Stimulated activated CD4-positive, alpha-beta T cell treated with anti-CD3 and anti-CD28 coated beads, Interleukin-12 subunit alpha, Interleukin-12 subunit beta, amount 100 ng/mL, for 4 hours (primary cell): ENCODE results near the gene COPE.
A peak's percentile ranks its signal among the peaks of the same experiment; 100 is the strongest.
"Not testable (repeated sequence)": the region's sequence is repeated elsewhere in the genome, so short reads cannot be mapped to it uniquely, and the experiment has no call there.

Source experiments
- DNase-seq: peaks from one replicate; pipeline ENCODE4 v3.0.0-alpha.2; 2020

COPE gene

GRCh38 chr19:18940769-18941627, 21.8 kb upstream of the COPE start, which contains the start of gene HOMER3:
HOMER3 (minus strand) TSS chr19:18941217; CDS start chr19:18938982, 2,235 bp downstream.
- DNase-seq = peak; percentile 83

DNA sequence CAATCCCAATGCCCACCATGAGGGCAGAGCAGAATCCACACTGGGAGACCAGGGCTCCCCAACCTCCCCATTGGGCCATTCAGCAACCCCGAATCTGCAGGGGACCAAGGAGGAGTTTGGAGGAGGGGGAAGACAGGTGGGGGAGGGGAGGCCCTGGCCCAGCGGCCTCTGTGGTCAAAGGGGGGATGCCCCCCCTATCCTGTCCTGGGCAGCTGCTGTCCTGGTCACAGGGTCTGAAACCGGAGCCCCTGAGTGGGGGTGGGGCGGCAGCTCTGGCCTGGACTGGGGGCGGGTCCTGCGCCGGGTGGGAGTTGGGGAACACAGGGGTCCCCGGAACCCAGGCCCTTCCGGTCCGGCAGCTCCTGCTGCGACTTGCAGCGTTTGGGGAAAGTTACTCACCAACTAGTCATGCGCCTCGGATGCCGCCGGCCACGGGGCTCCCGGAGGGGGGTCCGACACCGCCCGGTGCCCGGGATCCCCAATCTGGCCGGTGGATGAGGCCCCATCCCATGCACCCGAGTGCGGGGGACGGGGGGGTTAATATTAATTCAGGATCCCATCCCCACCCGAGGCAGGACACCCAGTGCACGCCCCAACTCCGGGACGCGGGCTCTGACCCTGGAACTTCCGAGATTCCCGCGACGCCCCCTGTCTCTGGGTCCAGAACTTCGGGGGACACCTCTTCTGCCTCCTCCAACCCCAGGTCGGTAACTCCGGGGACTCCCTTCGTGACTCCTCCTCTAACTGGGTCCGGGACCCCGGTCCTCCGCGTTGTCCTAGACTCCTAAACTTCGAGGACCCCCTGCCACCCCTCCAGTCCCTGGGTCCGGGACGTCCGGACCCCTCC, 21.0 kb upstream of the COPE start:
- no peak for DNase-seq

DNA sequence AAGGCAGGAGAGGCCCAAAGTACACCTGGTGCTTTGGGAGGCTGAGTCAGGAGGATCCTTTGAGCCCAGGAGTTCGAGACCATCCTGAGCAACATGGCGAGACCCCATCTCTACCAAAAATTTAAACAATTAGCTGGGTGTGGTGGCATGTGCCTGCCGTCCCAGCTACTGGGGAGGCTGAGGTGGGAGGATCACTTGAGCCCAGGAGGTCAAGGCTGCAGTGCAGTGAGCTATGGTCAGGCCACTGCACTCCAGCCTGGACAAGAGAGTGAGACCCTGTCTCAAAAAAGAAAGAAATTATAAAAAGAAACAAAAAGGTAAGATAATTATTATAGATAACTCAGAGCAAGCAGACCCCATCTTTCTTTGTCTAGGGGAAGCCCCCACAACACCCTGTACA, 20.0 kb upstream of the COPE start:
- DNase-seq = no peak

DNA sequence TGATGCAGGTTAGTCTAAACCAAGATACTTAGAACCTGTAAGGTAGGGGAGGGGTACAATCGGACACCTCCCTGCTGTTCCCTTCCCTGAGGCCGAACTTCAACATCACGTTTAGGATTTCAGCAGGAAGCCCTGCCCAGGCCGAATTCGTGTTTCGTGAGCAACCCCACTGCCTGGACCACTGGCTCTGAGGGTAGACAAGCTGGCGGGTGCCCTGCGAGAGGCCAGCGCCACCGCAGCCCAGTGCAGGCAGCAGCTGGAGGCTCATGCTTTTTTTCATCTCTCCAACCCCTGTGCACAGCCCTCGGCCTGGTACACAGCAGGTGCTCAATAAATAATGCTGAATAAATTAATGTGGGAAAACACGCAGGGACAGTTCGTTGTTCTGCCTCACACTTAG, 14.1 kb upstream of the COPE start:
- DNase-seq = no peak

DNA sequence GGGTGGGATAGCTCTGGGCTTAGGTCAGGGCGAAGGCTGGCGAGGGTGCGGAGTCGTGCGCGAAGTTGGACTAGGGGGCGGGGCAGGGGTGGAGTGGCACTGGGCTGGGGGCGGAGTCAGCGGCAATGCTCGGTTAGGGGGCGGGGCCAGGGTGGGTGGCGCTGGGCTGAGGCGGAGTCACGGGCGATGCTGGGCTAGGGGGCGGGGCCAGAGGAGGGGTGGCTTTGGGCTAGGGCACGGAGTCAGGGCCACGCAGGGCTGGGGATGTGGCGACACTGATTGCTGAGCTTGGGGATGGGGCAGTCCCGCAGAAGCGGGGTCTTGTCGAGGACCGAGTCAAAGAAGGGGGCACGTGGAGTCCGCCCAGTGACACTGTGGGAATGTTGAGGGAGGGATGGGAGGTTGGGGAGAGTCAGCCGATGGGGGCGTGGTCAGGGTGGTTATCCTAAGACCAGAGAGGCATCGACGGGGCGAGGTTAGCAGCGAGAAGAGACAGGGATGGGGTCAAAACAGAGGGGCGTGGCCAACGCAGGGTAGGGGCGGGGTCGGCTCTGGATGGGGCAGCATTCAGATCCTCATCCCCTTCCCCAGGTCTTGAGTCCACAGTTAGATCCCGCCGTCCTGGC, 13.1 kb upstream of the COPE start:
- peak; percentile 85 for DNase-seq

DNA sequence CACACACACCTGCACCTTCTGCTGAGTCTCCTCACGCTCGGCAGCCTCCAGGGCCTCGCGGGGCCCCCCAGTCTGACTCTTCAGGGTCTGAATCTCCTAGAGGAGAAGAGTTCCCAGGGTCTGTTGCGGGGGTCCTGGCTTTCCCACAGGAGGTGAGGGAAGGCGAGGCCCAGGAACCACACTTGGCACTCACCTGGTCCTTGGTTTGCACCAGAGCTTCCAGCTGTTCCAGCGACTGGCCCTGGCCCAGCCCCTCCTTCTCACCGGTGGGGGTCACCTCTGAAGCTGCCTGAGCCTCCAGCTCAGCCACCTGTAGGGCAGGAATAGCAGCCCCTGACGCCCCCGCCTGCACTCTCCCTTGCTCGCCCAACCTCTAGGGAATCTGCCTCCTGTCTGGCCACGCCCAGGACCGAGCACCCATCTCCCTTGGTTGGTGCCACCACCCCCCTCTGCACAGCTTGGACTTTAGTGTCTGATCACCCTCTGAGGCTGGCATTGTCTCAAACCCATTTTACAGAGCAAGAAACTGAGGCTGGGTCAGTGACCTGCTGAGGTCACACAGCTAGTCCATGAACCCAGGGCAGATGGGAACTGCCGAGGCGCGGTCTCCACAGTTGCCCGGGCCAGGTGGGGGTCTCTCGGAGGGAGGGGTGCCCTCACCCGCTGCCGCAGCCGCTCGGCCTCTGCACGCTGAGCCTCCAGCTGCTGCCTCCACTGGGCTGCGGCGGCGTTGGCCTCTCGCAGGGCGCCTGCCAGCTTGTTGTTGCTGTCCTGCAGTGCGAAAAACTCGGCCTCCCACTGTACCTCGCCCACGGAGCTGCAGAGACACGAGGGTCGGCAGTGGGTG, 12.4 kb upstream of the COPE start:
- no peak for DNase-seq

DNA sequence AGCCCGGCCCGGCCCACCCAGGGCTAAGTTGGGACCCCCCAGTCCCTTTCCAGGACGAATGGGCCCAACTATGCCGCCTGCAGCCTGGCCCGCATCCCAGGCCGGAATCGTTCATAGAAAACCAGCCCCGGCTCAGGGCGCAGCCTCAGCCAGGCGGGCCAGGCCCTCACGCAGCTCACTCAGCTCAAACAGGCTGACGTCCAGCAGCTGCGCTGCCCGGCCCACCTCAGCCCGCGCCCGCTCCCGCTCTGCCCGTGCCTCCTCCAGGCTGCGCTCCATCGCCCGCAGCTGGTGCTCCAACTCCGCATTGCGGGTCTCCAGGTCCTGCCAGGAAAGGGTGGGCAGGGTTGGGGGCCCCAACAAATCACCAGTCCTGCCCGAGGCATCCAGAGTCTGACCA, 10.1 kb upstream of the COPE start:
- no peak for DNase-seq

- no peak for DNase-seq
Measured at GRCh38 chr19:18928018-18928805, 9.0 kb upstream of the COPE start.

- no peak for DNase-seq
Measured at GRCh38 chr19:18924684-18925213, 5.6 kb upstream of the COPE start.

- DNase-seq = no peak
Measured at GRCh38 chr19:18922228-18922985, 3.2 kb upstream of the COPE start.

DNA sequence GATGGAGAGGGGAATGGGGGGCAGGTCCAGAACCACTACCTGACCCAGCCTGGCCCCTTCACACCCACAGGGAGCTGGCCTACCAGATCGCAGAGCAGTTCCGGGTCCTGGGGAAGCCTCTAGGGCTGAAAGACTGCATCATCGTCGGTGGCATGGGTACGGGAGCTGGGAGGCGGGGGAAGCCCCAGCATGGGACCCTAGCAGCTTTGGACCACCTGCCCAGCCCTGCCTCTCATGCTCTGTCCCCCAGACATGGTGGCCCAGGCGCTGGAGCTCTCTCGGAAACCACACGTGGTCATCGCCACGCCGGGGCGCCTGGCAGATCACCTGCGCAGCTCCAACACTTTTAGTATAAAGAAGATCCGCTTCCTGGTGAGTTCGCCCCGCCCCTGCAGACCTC, 2.4 kb upstream of the COPE start:
- no peak for DNase-seq

GRCh38 chr19:18920400-18920799, 1.2 kb upstream of the COPE start:
- DNase-seq = no peak

- DNase-seq = no peak
Measured at GRCh38 chr19:18919900-18920214, 670 bp upstream of the COPE start.

DNA sequence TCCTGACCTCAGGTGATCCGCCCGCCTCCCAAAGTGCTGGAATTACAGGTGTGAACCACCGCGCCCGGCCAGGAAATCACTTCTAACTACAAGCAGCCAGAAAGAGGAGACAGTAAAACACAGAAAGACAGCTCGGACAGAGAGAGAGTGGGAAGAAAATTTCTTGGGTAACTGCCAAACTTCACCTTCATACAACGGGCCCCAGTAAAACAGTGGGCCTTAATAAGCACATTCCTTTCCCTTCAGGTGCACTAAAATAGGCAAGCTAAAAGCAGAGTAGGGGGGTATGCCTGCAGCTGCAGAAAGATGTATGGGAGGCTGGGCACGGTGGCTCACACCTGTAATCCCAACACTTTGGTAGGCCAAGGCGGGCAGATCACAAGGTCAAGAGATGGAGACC, 1.6 kb downstream of the COPE start:
- not testable (repeated sequence) for DNase-seq

DNA sequence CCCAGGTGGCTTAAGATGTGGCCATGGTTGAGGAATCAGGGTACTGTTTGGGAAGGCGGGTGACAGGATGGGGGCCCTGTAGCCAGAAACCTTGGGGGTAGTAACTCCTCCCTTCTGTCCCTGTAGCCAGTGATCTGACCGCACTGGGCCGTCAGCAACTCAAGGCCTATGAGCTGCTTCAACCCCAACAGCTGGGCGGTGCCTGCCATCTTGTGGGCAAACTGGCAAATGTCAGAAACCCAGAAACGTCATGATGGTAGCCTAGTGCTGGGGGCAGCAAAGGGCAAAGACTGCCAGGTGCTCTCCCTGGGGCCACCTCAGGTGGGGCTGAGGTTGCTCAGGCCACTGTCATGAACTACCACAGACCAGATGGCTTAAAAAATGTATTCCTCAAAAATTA, 3.5 kb downstream of the COPE start:
- DNase-seq = no peak

DNA sequence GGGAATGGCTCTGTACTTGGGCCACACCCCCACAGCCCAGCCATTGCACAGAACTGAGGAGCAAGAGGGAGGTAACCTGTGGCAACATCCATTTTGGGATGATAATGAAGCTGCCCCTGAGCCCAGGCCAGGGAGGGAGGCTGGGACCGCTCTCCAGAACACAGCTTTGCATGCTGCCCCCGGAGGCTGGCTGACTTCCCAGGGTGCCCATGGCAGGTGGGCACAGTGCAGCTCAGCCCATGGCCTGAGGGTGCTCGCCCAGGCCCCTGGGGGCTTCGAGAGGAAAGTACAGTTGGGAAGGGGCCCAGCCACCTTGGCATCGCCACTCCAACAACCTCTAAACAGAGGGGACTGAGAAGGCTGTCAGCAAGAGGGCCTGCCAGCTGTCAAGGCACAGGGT, 5.7 kb downstream of the COPE start:
- no peak for DNase-seq

DNA sequence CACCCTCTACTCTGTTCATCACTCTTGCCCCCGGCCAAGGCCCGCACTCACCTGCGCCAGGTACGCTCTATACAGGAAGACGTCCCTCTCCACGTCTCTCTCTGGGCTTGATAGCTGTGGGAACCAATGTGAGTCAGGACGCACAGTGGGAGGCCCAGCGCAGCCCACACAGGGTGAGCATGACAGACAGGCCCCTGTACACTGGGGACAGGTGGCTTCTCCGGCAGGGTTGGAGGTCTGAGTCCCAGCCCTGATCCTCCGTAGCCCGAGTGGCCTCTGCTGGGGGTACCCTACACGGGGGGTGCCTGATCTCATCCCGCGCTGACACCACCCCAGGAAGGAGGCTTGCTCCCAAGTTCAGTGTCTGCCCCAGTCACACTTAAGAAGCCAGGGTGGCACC, 6.3 kb downstream of the COPE start:
- DNase-seq = no peak

- DNase-seq = no peak
Measured at GRCh38 chr19:18910801-18911436, 8.3 kb downstream of the COPE start.

GRCh38 chr19:18910010-18910409, 9.2 kb downstream of the COPE start:
- DNase-seq = no peak

DNA sequence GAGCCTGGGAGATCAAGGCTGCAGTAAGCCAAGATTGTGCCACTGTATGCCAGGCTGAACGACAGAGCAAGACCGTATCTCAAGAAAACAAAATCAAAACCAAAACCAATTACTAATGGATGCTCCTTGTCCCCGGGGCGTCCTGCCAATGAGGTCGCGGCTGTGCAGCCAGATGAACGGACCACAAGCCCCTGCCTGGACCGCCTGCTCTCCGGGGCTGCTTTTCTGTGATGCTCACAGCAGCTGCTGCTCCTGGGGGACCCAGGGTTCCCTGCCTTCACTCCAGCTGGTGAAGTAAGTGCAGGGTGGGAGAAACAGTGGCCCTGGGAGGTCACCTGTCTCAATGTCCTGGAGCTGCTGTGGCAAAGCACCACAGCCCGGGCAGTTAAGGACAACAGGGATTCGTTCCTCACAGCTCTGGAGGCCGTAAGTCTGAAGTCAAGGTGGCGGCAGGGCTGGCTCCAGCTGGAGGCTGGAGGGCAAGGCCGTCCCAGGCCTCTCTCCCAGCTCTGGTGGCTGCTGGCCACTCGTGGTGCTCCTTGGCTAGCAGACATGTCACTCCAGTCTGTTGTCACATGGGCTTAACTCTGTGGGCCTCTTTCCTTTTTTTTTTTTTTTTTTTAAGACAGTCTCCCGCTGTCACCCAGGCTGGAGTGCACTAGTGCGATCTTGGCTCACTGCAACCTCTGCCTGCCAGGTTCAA, 10.1 kb downstream of the COPE start:
- DNase-seq = no peak
